HepG2 (cell line): ENCODE data around the gene RGS19. TPM values are rescaled to one million over a fixed set of nuclear protein-coding genes. Genes with fewer than 3 reads are reported as not detected.
A peak's percentile ranks its signal among the peaks of the same experiment; 100 is the strongest.

Experiments
- AGO1 ChIP-seq: fragments of 200-400 bp; formaldehyde crosslinking; IDR thresholded peaks from 2 replicates; pipeline ENCODE4 v1.6.1; 2017; ENCODE audit warnings: mild to moderate bottlenecking, low read depth, low read length, moderate library complexity; ENCODE audit not compliant: poor library complexity, severe bottlenecking
- ATAD3A ChIP-seq: sonication (generic); formaldehyde crosslinking; IDR thresholded peaks from 2 replicates; pipeline ENCODE4 v1.4.0; 2020; ENCODE audit warnings: missing genetic modification reagents
- DZIP1 ChIP-seq: sonication (generic); formaldehyde crosslinking; IDR thresholded peaks from 2 replicates; pipeline ENCODE4 v1.5.0; 2020; ENCODE audit warnings: mild to moderate bottlenecking, missing genetic modification reagents
- EEA1 ChIP-seq: sonication (generic); formaldehyde crosslinking; IDR thresholded peaks from 2 replicates; pipeline ENCODE4 v1.5.1; 2020; ENCODE audit warnings: mild to moderate bottlenecking, missing genetic modification reagents, borderline replicate concordance
- ETV5 ChIP-seq: IDR thresholded peaks from 2 replicates; pipeline ENCODE4 v1.6.1; 2018; ENCODE audit warnings: missing biosample characterization, missing genetic modification reagents, inconsistent platforms, borderline replicate concordance
- GABPB1 ChIP-seq: IDR thresholded peaks from 2 replicates; pipeline ENCODE4 v1.6.1; 2016; ENCODE audit warnings: mild to moderate bottlenecking, missing genetic modification reagents, moderate library complexity, missing compliant biosample characterization
- KLF12 ChIP-seq: sonication (generic); formaldehyde crosslinking; IDR thresholded peaks from 2 replicates; pipeline ENCODE4 v1.4.0; 2020; ENCODE audit warnings: missing genetic modification reagents, borderline replicate concordance
- KMT2A ChIP-seq: sonication (generic); formaldehyde crosslinking; IDR thresholded peaks from 2 replicates; pipeline ENCODE4 v1.4.0; 2020; ENCODE audit warnings: missing genetic modification reagents
- MXD1 ChIP-seq: sonication (generic); formaldehyde crosslinking; IDR thresholded peaks from 2 replicates; pipeline ENCODE4 v1.4.0; 2020; ENCODE audit warnings: mild to moderate bottlenecking, missing genetic modification reagents
- MXD3 ChIP-seq: IDR thresholded peaks from 2 replicates; pipeline ENCODE4 v1.6.1; 2016; ENCODE audit warnings: mild to moderate bottlenecking, missing biosample characterization, missing genetic modification reagents
- NBN ChIP-seq: fragments of 450-650 bp; conservative IDR thresholded peaks from 2 replicates; pipeline ENCODE4 v1.6.1; 2017
- NFKBIZ ChIP-seq: IDR thresholded peaks from 2 replicates; pipeline ENCODE4 v1.6.1; 2018; ENCODE audit warnings: missing genetic modification reagents, missing compliant biosample characterization
- NR2F6 ChIP-seq, 2 experiments: IDR thresholded peaks; 2 replicates each; pipeline ENCODE4 v1.6.1; 2016; ENCODE audit warnings: antibody characterized with exemption in 1 of 2, mild to moderate bottlenecking in 1 of 2
- RBM22 ChIP-seq: fragments of 200-400 bp; formaldehyde crosslinking; optimal IDR thresholded peaks from 2 replicates; pipeline ENCODE3; 2017; ENCODE audit warnings: mild to moderate bottlenecking, low read length, moderate library complexity
- SATB2 ChIP-seq: sonication (generic); formaldehyde crosslinking; IDR thresholded peaks from 2 replicates; pipeline ENCODE4 v1.5.0; 2020; ENCODE audit warnings: missing genetic modification reagents
- SP1 ChIP-seq, 2 experiments: fragments of 450-650 bp in 1 of 2; sonication (generic) in 1 of 2; formaldehyde crosslinking in 1 of 2; IDR thresholded peaks; 2 replicates each; pipeline versions ENCODE4 v1.4.0 to v1.6.1; 2016 to 2020; ENCODE audit warnings: missing genetic modification reagents in 1 of 2
- SRSF1 ChIP-seq: fragments of 200-400 bp; formaldehyde crosslinking; optimal IDR thresholded peaks from 2 replicates; pipeline ENCODE3; 2017; ENCODE audit warnings: mild to moderate bottlenecking, low read depth, low read length, moderate library complexity
- U2AF2 ChIP-seq: fragments of 200-400 bp; formaldehyde crosslinking; IDR thresholded peaks from 2 replicates; pipeline ENCODE4 v1.6.1; 2017; ENCODE audit warnings: low read depth, mild to moderate bottlenecking, low read length
- WIZ ChIP-seq: sonication (generic); formaldehyde crosslinking; IDR thresholded peaks from 2 replicates; pipeline ENCODE4 v1.5.1; 2020; ENCODE audit warnings: mild to moderate bottlenecking, missing genetic modification reagents
- ZNF121 ChIP-seq: sonication (generic); formaldehyde crosslinking; IDR thresholded peaks from 2 replicates; pipeline ENCODE4 v1.5.0; 2020; ENCODE audit warnings: mild to moderate bottlenecking, missing genetic modification reagents
- ZNF362 ChIP-seq: sonication (generic); formaldehyde crosslinking; IDR thresholded peaks from 2 replicates; pipeline ENCODE4 v1.4.0; 2020; ENCODE audit warnings: missing genetic modification reagents, mild to moderate bottlenecking, borderline replicate concordance
- ZNF563 ChIP-seq: sonication (generic); formaldehyde crosslinking; IDR thresholded peaks from 2 replicates; pipeline ENCODE4 v1.8.0; 2022; ENCODE audit warnings: mild to moderate bottlenecking, moderate library complexity, missing genetic modification reagents
- ZNF570 ChIP-seq: sonication (generic); formaldehyde crosslinking; IDR thresholded peaks from 2 replicates; pipeline ENCODE4 v1.4.0; 2020; ENCODE audit warnings: mild to moderate bottlenecking, missing genetic modification reagents, borderline replicate concordance
- ZNF883 ChIP-seq: sonication (generic); formaldehyde crosslinking; IDR thresholded peaks from 2 replicates; pipeline ENCODE4 v1.5.1; 2020; ENCODE audit warnings: mild to moderate bottlenecking, missing genetic modification reagents; ENCODE audit errors: not compliant biosample characterization
- ZSCAN21 ChIP-seq: sonication (generic); formaldehyde crosslinking; IDR thresholded peaks from 2 replicates; pipeline ENCODE4 v1.8.0; 2022; ENCODE audit warnings: mild to moderate bottlenecking, missing genetic modification reagents, moderate library complexity, borderline replicate concordance
- ZZZ3 ChIP-seq: sonication (generic); formaldehyde crosslinking; IDR thresholded peaks from 2 replicates; pipeline ENCODE4 v1.4.0; 2020; ENCODE audit warnings: missing genetic modification reagents, mild to moderate bottlenecking, borderline replicate concordance
- polyA plus RNA-seq, 8 experiments: library from polyadenylated mRNA; depleted of rRNA in 3 of 8; stranded (reverse) in 7 of 8; unstranded in 1 of 8; fragments of >200 nt; fragmentation: Illumina TruSeq in 4 of 8; extraction: Trizol in 4 of 8; gene quantifications; 2 replicates each; pipeline versions ENCODE4 v1.2.1 to v1.2.3, GENCODE V29; 2011 to 2016; ENCODE audit warnings: low read depth in 4 of 8, missing spikeins in 1 of 8, mixed read lengths in 1 of 8; ENCODE audit not compliant: insufficient read depth in 1 of 8
- total RNA-seq, 5 experiments: library from RNA; depleted of rRNA; stranded (reverse); fragments of >200 nt; fragmentation: Illumina TruSeq; extraction: Trizol; gene quantifications; 2 replicates each; pipeline ENCODE4 v1.2.3, GENCODE V29; 2016; ENCODE audit warnings: low read depth in 1 of 5

RGS19 gene
- total and polyA plus RNA-seq, 2 of the 13 experiments (the other 11 are each of a cell fraction or from before 2014, with no cell fraction given), result 10.7 to 11.9 TPM

- TF ChIP-seq NBN, result no peak
- TF ChIP-seq ZNF883, result no peak
- no peak for TF ChIP-seq ZSCAN21 (CRISPR knock-in tag)
- no peak for TF ChIP-seq SP1 (IDR thresholded peaks at IDR 0.05)
- TF ChIP-seq SP1 (CRISPR knock-in tag; IDR thresholded peaks at IDR 0.05), result no peak
- TF ChIP-seq WIZ (CRISPR knock-in tag), result no peak
- TF ChIP-seq ZNF121 (CRISPR knock-in tag), result no peak
- no peak for TF ChIP-seq ZNF570 (CRISPR knock-in tag)
- peak; percentile 82 for TF ChIP-seq ZNF563 (CRISPR knock-in tag)
- TF ChIP-seq U2AF2, result no peak
- TF ChIP-seq ZNF362 (CRISPR knock-in tag), result no peak; the same call in 1 of the 2 replicates
- TF ChIP-seq DZIP1, result no peak; the same call in 1 of the 2 replicates
- peak; percentile 98 for TF ChIP-seq AGO1
- no peak for TF ChIP-seq EEA1 (CRISPR knock-in tag)
- peak; percentile 57 for TF ChIP-seq MXD1
- TF ChIP-seq KMT2A (CRISPR knock-in tag), result no peak
- 0 out of 2 replicates have a peak, but pooled peaks have one; percentile 7 for TF ChIP-seq GABPB1 (CRISPR knock-in tag)
- TF ChIP-seq SRSF1, result no peak
- no peak for TF ChIP-seq RBM22
- no peak; the same call in 1 of the 2 replicates for TF ChIP-seq SATB2 (CRISPR knock-in tag)
- no peak; the same call in 1 of the 2 replicates for TF ChIP-seq ETV5 (CRISPR knock-in tag)
- TF ChIP-seq KLF12 (CRISPR knock-in tag), result peak; percentile 63; the same call in 1 of the 2 replicates
- TF ChIP-seq NFKBIZ (CRISPR knock-in tag), result peak; percentile 71; the same call in 1 of the 2 replicates
- no peak for TF ChIP-seq ATAD3A (CRISPR knock-in tag)
- no peak; the same call in 1 of the 2 replicates for TF ChIP-seq NR2F6 (IDR thresholded peaks at IDR 0.05)
- TF ChIP-seq NR2F6 (CRISPR knock-in tag; IDR thresholded peaks at IDR 0.05), result 0 out of 2 replicates have a peak, but pooled peaks have one; percentile 17
- 0 out of 2 replicates have a peak, but pooled peaks have one; percentile 42 for TF ChIP-seq MXD3 (CRISPR knock-in tag)
- no peak for TF ChIP-seq ZZZ3 (CRISPR knock-in tag)
Observed at GRCh38 chr20:64063389-64064144, 15.8 kb downstream of the RGS19 start (continued).
